Cardiac septum (tissue), 1 donor: ENCODE data around the gene SDC4. TPM values are rescaled to one million over a fixed set of nuclear protein-coding genes. Genes with fewer than 3 reads are reported as not detected.

Source experiments
- DNase-seq: peaks from one replicate; pipeline ENCODE4 v3.0.0-alpha.2; 2020; ENCODE audit warnings: low spot score
- intact Hi-C: fragments of 100-400 bp; cut with DNase I; formaldehyde crosslinking; loops from one replicate; pipeline ENCODE4 v1.14.0; 2022
- long read RNA-seq: library from polyadenylated mRNA; unstranded; transcript quantifications from one replicate; pipeline ENCODE4 v2.0.0, GENCODE V29; 2021
- total RNA-seq: library from RNA; stranded (reverse); fragmentation: NEBNext Ultra II Directional; extraction: Animal tissue kit (Norgen Biotek cat#: 25700); gene quantifications from one replicate; pipeline ENCODE4 v1.2.1, GENCODE V29; 2021
- donor health status: DM: no; HTN: no; CAD: no.

Gene SDC4, protein sequence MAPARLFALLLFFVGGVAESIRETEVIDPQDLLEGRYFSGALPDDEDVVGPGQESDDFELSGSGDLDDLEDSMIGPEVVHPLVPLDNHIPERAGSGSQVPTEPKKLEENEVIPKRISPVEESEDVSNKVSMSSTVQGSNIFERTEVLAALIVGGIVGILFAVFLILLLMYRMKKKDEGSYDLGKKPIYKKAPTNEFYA
- 100 TPM for total RNA-seq
- long read RNA-seq, transcript SDC4-201 (5 exons, 2,613 nt), result major isoform, 12 of 52 reads
- long read RNA-seq, partial matches to known transcripts, result 3 of 52 reads
- long read RNA-seq, other reads (novel, unspliced or antisense), result 37 of 52 reads

DNA sequence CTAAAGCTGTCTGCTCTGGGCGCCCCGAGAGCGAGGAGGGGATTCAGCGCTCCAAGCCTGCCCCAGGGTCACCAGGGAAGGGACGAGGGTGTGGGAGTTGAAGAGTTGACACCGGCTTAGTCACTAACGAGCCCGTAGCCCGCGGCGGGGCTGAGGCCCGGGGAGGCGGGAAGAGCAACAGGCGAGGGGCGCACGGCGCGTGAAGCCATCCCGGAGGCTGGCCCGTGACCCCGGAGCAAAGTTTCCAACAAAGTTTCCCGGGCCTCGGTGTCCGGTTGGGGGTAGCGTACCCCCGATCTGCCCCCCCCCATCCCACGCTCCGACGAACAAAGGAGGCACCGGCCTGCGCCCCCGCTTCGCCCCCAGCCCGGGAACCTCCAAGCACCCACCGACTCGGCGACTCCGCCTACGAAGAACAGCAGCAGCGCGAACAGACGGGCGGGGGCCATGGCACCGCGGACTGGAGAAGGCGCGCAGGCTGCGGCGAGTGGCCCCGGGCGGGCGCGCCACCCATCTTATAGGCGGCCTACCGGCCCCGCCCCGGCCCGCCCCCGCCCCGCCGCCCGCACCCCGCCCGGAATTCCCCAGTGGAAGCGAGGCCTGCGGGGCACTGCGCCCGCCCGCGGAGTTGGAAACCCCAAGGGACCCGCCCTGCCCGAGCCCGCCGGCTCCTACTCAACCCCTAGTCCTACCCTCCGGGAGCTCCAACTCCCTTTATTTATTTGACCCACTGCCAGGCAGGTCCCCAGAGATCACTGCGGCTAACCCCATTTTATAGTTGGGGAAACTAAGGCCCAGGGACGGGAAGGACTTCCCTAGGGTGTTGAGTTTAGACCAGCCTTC lies at the start of gene SDC4:
Gene SDC4, minus strand, starts transcription at position 489 of the 843 bp plus-strand sequence. Its CDS starts 40 bp downstream, at position 449.
- intact Hi-C loops, result no loop called here
- DNase-seq, result no peak

- DNase-seq, result no peak
- intact Hi-C loops, result no loop called here
Observed at GRCh38 chr20:45395114-45395415, 46.8 kb upstream of the SDC4 start.

GRCh38 chr20:45394221-45395113 lies 46.2 kb upstream of the SDC4 start:
- DNase-seq, result no peak
- intact Hi-C loops, result no loop called here

DNA sequence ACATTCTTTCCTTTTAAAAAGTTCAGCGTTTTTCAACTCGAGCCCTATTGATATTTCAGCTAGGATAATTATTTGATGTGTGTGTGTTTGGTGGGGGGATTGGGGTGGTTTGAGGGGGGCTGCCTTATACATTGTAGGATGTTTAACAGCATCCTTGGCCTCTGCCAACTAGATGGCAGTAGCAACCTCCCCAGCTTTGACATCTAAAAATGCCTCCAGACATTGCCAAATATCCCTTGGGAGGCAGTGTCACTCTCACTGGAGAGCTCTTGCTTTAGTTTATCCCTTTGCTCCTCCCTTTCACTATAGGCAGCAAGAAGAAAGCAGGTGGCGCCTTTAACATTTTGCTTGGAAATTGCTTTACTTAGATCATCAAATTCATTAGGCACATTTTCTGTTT lies 44.5 kb upstream of the SDC4 start:
- DNase-seq, result no peak
- intact Hi-C loops, result no loop called here

DNA sequence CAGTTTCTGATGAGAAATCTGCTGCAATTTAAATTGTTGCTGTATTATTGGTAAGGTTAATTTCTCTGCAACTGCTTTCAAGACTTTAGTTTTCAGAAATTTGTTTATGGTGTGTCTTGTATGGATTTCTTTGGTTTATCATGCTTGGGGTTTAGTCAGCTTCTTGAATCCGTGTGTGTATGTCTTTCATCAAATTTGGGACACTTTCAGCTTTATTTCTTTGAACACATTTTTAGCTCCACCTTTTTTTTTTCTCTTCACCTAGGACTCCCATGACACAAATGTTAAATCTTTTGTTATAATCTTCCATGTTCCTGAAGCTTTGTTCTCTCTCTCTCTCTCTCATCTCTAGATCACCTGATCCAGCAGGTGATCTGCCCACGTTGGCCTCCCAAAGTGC lies 43.3 kb upstream of the SDC4 start:
- DNase-seq, result no peak

DNA sequence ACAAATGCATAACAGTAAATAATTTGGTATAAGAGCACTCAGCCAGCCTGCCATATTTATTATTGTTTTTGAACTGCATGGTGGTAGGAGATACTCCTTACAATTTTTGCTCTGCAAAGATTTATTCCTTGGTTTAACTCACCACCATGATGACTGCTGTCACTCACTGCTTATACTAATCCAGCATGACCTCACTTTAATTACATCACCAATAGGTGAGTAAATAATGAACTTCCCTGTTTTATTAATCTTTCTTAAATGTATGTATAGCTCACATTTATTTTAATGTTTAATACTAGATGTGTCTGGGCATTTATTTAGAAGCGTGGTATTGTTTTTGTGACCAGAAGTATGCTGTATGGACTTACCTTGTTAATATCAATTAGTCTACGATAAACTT lies 42.7 kb upstream of the SDC4 start:
- intact Hi-C loops, result no loop called here
- DNase-seq, result no peak

More for the DNA sequence above, 43.3 kb upstream of the SDC4 start:
- intact Hi-C loops, result no loop called here

GRCh38 chr20:45387274-45387673 lies 39.0 kb upstream of the SDC4 start:
- intact Hi-C loops, result no loop called here
- DNase-seq, result no peak

DNA sequence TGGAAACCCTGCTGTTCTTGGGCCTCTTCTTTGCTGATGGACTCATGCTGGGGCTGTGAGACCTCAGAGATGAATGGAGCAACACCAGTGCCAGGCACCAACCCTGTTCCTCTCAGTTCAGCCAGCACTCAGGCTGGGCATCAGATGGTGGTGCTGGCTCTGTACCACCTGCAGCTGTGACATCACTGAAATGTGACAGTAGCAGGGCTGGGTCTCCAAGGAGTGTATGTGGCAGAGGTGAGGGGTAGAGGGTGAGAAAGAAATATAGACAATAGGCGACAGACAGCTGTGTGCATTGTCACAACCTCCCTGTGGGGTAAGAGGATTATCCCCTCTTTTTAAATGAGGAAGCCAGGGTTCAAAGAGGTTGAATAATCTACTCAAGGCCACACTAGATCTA lies 30.0 kb upstream of the SDC4 start, which contains the start of gene TP53TG5:
Gene TP53TG5, minus strand, starts transcription at position 135 of the 400 bp plus-strand sequence. Its CDS starts 89 bp downstream, at position 46.
- DNase-seq, result no peak
- intact Hi-C loops, result no loop called here

- no peak for DNase-seq
- intact Hi-C loops, result no loop called here
Observed at GRCh38 chr20:45377269-45377668, 29.0 kb upstream of the SDC4 start.

- DNase-seq, result no peak
- intact Hi-C loops, result loop anchor here (2.0 to 5.0 kb wide), 2 partner anchors 32 to 62 kb away; partner anchors contain the start of gene DBNDD2
Observed at GRCh38 chr20:45374966-45375365, 26.7 kb upstream of the SDC4 start.

DNA sequence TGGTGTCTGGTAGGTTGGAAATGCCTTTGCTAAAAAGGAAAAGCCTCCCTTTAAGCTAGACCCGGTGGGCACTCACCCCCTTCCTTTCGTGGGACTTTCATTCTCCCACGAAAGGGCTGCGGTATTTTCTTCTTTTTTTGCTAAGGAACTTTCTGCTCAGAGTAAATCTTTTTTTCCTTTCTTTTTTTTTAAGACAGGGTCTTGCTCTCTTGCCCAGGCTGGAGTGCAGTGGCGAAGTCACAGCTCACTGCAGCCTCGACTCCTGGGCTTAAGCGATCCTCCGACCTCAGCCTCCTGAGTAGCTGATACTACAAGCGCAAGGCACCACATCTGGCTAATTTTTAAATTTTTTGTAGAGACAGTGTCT lies 25.9 kb upstream of the SDC4 start:
- intact Hi-C loops, result loop anchor here (2.0 to 5.0 kb wide), 2 partner anchors 33 to 63 kb away; partner anchors contain the start of gene DBNDD2
- no peak for DNase-seq

DNA sequence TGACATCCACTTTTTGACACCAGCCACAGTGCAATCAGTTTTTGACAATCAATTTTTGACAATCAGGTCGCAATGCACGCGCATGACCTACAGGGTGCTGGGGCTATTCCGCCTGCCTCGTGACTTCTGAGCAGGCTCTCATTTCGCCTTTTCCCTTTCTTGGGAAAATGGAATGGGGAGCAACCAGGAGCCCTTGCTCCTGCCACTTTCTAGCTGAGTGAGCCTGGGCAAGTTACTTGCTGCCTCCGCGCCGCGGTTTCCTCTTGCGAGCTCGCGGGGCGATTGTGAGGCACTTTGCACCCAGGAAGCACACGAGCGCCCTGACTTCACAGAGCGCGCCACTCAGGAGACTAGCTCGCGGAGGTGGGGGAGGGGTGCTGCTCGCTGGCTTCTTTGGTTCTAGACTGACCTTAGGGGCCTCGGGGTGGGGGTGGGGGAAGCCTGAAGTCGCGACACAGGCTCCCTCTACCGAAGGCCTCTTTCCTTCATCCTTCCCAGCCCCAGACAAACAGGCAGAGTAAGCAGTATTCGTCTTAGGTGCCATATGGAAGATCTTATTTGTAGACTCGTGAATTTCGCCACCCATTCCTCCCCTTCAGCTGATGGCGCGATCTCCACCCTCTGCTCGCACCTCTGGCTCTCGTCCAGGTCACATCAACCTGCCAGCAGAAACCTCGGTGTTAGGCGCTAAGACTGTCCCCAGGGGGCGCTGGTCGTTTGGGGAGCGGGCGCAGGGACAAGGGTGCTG lies 25.3 kb upstream of the SDC4 start:
- intact Hi-C loops, result loop anchor here (2.0 to 5.0 kb wide), 2 partner anchors 34 to 63 kb away; partner anchors contain the start of gene DBNDD2
- DNase-seq, result peak; percentile 95

- DNase-seq, result no peak
- intact Hi-C loops, result loop anchor here (5.0 kb wide), 1 partner anchor 35 kb away; the partner anchor contains the start of gene DBNDD2
Observed at GRCh38 chr20:45372646-45373352, 24.6 kb upstream of the SDC4 start.

DNA sequence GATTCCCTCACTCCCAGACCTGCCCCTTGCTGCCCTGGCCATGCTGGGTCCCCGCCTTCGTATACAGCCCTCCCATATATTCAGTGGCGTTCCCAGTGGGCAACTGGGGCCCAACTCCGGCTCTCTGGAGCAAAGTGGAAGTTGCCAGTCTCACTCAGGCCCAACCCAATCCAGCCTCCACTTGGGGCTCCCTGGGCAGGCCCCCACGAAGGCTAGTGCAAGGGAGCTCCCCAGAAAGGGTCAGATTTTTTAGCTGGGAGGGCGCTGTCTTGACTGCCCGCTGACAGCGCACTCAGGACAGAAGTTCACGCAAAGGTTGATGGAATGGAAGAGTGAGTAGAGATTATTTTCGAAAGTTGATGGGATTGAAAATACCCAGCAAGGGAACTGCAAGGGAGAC lies 24.0 kb upstream of the SDC4 start:
- intact Hi-C loops, result loop anchor here (5.0 kb wide), 1 partner anchor 35 kb away; the partner anchor contains the start of gene DBNDD2
- DNase-seq, result no peak

DNA sequence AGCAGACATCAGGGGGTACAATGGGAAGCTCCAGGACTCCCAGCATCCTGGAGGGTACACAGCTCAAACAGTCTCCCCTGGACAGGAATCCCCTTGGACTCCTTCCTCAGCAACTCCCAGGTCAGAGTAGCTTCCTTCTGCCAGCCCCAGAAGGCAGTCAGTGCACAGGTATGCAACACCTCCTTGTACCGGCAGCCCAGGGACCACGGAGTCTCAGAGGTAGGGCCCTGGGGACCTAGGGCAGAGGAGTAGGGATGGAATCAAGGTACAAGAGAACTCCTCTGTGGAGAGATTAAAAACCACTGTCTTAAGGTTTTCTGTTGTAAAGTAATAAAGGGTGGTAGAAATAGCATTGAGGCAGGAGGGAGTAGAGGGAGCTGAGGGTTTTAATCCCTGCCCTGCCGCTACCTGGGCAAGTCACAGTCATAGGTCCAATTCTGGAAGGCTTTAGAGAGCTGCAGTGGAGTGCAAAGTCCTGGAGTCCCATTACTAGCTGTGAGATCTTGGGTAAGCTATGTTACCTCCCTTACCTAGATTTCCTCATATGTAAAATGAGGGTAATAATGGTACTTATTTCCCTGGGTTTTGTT lies 22.4 kb upstream of the SDC4 start:
- intact Hi-C loops, result loop anchor here (5.0 kb wide), 1 partner anchor 37 kb away; the partner anchor contains the start of gene DBNDD2
- no peak for DNase-seq

GRCh38 chr20:45368221-45368980 lies 20.2 kb upstream of the SDC4 start:
- no peak for DNase-seq
- intact Hi-C loops, result no loop called here

DNA sequence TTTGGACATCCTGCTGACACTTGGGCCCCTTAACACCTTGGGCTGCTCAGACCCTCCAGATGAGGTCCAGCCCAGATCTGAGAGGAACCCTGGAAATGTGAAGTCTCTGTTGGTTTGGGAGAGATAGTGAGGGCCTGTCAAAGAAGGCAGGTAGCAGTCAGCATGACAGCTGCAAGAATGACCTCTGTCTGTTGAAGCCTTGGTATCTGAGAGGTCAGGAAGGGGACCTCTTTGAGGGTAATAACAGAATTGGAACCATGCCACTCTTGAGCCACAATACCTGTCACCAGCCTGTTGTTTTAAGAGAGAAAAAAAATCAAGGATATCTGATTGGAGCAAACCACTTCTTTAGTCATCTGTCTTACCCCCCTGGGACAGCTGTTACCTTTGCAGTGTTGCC lies 18.9 kb upstream of the SDC4 start:
- intact Hi-C loops, result loop anchor here (2.0 kb wide), 1 partner anchor 44 kb away; no protein-coding TSS in a partner anchor
- DNase-seq, result no peak
